Measurements from ENCODE around the gene ZNF787. TPM values are rescaled to one million over a fixed set of nuclear protein-coding genes. Genes with fewer than 3 reads are reported as not detected.

Gene ZNF787
- total and polyA plus RNA-seq, 2 of the 4 experiments (the other 2 are of a cell fraction) = 4.8 to 11.2 TPM

GRCh38 chr19:56120371-56121179 lies 520 bp downstream of the ZNF787 start:
- H2AFZ ChIP-seq (replicated peaks; ENCODE audit: low read length, poor library complexity) = peak overlapping the region; percentile 94
- WGBS, 2 experiments (ENCODE audit: extremely low coverage in 2 of 2, insufficient read length in 1 of 2) = 0% methylated on average over 7 of the region's 99 CpGs; no CpG with 5 or more reads in 1 of the 2 experiments
- in situ Hi-C loops (cut with MboI; ENCODE audit: low sequenced_read_pairs) (no loop called here), dilution Hi-C loops (cut with HindIII; ENCODE audit: low sequenced_read_pairs, unreplicated experiment) (no loop called here), intact Hi-C loops (cut with micrococcal nuclease) (loop anchor here (2.0 kb wide), 2 partner anchors 20 to 40 kb away; partner anchors contain the start of gene ZNF444)
- peaks cover 49% of the 10 kb centered on the region for H4K20me1 ChIP-seq (ENCODE audit: insufficient read depth, low read length)
- H2BK5ac ChIP-seq (ENCODE audit: low read depth, low read length, poor library complexity, severe bottlenecking) = peak overlapping the region; percentile 92
- peak overlapping the region; percentile 100 for H2AK9ac ChIP-seq (replicated peaks; ENCODE audit: low read depth, low read length, poor library complexity)
- H2BK120ac ChIP-seq (ENCODE audit: low read depth, low read length) = peak overlapping the region; percentile 5
- BruUV-seq (replicated peaks) = no TSS peak
- H3K79me1 ChIP-seq (ENCODE audit: low read depth in 1 of 2, low read length in 2 of 2) = peaks cover 0 to 29% of the 10 kb centered on the region in 2 experiments; a peak in 2 of 4 replicates
- H3K9me1 ChIP-seq (ENCODE audit: insufficient read depth, low read length) = peaks cover 17% of the 10 kb centered on the region
- H3K4me2 ChIP-seq (ENCODE audit: low read depth, low read length) = peak overlapping the region; percentile 88
- peak overlapping the region; percentile 65 for H3K23ac ChIP-seq (ENCODE audit: low read depth, low read length)
- H3K4me3 ChIP-seq (ENCODE audit: insufficient read depth, low read depth, low read length) = peak overlapping the region; percentile 89
- DNase-seq (peak; percentile 71), ATAC-seq (ENCODE audit: low read depth) (peak; percentile 56)
- H3K18ac ChIP-seq (ENCODE audit: low read depth, low read length) = peak overlapping the region; percentile 38; the same call in 1 of the 2 replicates
- peak overlapping the region; percentile 75 for H2AK5ac ChIP-seq (ENCODE audit: low read depth, low read length)
- peak overlapping the region; percentile 82 to 94 for H4K8ac ChIP-seq (ENCODE audit: low read depth in 2 of 2, low read length in 2 of 2)
- no peak overlapping the region for H2BK20ac ChIP-seq (ENCODE audit: low read depth, low read length)
- peak overlapping the region; percentile 91 for H4K91ac ChIP-seq (ENCODE audit: insufficient read depth, low read depth, low read length)
- peak overlapping the region; percentile 35; the same call in 1 of the 2 replicates for H4K5ac ChIP-seq (ENCODE audit: low read depth, low read length)
- POLR2A ChIA-PET (ENCODE audit: unreplicated experiment) = interaction anchor here (0.6 to 1.4 kb wide), 4 partner anchors 20 to 1911 kb away, joined by 3 to 8 read pairs (median 4); partner anchors contain the start of gene ZNF444
- peak overlapping the region; percentile 99 for H3K27ac ChIP-seq (ENCODE audit: insufficient read depth, low read length)
- H3K36me3 ChIP-seq (ENCODE audit: control insufficient read depth, insufficient read depth, low read length) = peaks cover 7% of the 10 kb centered on the region; the same call in 1 of the 2 replicates
- H3K14ac ChIP-seq (replicated peaks; ENCODE audit: low read depth, low read length) = peak overlapping the region; percentile 91
- H3K4ac ChIP-seq (ENCODE audit: low read depth, low read length) = peak overlapping the region; percentile 86
- H3K27me3 ChIP-seq (ENCODE audit: control insufficient read depth, insufficient read depth, low read length) = no peaks in the 10 kb centered on the region
- peak overlapping the region; percentile 97 for H3K9ac ChIP-seq (ENCODE audit: low read depth, low read length)
- TF ChIP-seq NFE2L2 (IDR thresholded peaks at IDR 0.05; ENCODE audit: low read depth, low read length) (no peak), MXI1 (IDR thresholded peaks at IDR 0.05; ENCODE audit: borderline replicate concordance, low read depth, low read length) (peak; percentile 63; the same call in 1 of the 2 replicates), MAFK (IDR thresholded peaks at IDR 0.05; ENCODE audit: low read depth, low read length) (no peak), USF2 (IDR thresholded peaks at IDR 0.05; ENCODE audit: low read depth, low read length) (0 out of 2 replicates have a peak, but pooled peaks have one; percentile 28), CTCF (conservative IDR thresholded peaks at IDR 0.05; ENCODE audit: low read depth, low read length) (0 out of 2 replicates have a peak, but pooled peaks have one; percentile 16), POLR2A (IDR thresholded peaks at IDR 0.05; ENCODE audit: low read depth, low read length) (peak; percentile 68), MAZ (IDR thresholded peaks at IDR 0.05; ENCODE audit: borderline replicate concordance, low read depth, low read length) (peak; percentile 65), CHD1 (IDR thresholded peaks at IDR 0.05; ENCODE audit: low read depth, low read length) (0 out of 2 replicates have a peak, but pooled peaks have one; percentile 66)
- H3K4me1 ChIP-seq (ENCODE audit: control insufficient read depth, insufficient read depth, low read length) = peaks cover 15% of the 10 kb centered on the region
- H3K56ac ChIP-seq (ENCODE audit: extremely low read depth, insufficient read depth, low read length) = peak overlapping the region; percentile 80
- CTCF ChIA-PET = no interaction called here
- no peak overlapping the region for H2BK15ac ChIP-seq (ENCODE audit: low read depth, low read length)
- no peaks in the 10 kb centered on the region for H3K9me3 ChIP-seq (ENCODE audit: control insufficient read depth, insufficient read depth, low read length)

Data from IMR-90 (cell line).